H9 (cell line): ENCODE results near the gene MYH9. TPM values are rescaled to one million over a fixed set of nuclear protein-coding genes. Genes with fewer than 3 reads are reported as not detected.
"Not testable (repeated sequence)": the region's sequence is repeated elsewhere in the genome, so short reads cannot be mapped to it uniquely, and the experiment has no call there.

Source experiments
- DNase-seq: peaks from one replicate; pipeline ENCODE4 v3.0.0-alpha.2; 2017
- H2AFZ ChIP-seq: one replicate; pipeline ENCODE4 v1.6.1; 2013; ENCODE audit warnings: mild to moderate bottlenecking, low read length, control low read depth, moderate library complexity
- H2AK5ac ChIP-seq: 2 replicates; pipeline ENCODE4 v1.6.1; 2013; ENCODE audit warnings: low read length, control low read depth, mixed read lengths; ENCODE audit not compliant: insufficient read length
- H2BK120ac ChIP-seq: one replicate; pipeline ENCODE4 v1.6.1; 2013; ENCODE audit warnings: low read depth, mild to moderate bottlenecking, low read length, control low read depth, inconsistent platforms; ENCODE audit not compliant: poor library complexity, severe bottlenecking
- H2BK12ac ChIP-seq: 2 replicates; pipeline ENCODE4 v1.6.1; 2013; ENCODE audit warnings: low read length, control low read depth, mixed read lengths, low read depth; ENCODE audit not compliant: insufficient read length
- H2BK15ac ChIP-seq: 2 replicates; pipeline ENCODE4 v1.6.1; 2013; ENCODE audit warnings: low read depth, low read length, control low read depth
- H2BK20ac ChIP-seq: one replicate; pipeline ENCODE4 v1.6.1; 2013; ENCODE audit warnings: low read depth, mild to moderate bottlenecking, low read length, control low read depth, inconsistent platforms; ENCODE audit not compliant: poor library complexity, severe bottlenecking
- H2BK5ac ChIP-seq: 2 replicates; pipeline ENCODE4 v1.6.1; 2013; ENCODE audit warnings: low read length, control low read depth, mixed read lengths; ENCODE audit not compliant: insufficient read length
- H3K14ac ChIP-seq: 2 replicates; pipeline ENCODE4 v1.6.1; 2013; ENCODE audit warnings: low read length, control low read depth; ENCODE audit not compliant: insufficient read depth
- H3K18ac ChIP-seq: 2 replicates; pipeline ENCODE4 v1.6.1; 2013; ENCODE audit warnings: low read depth, mild to moderate bottlenecking, mixed read lengths, low read length, control low read depth; ENCODE audit not compliant: insufficient read length
- H3K23ac ChIP-seq: 2 replicates; pipeline ENCODE4 v1.6.1; 2013; ENCODE audit warnings: low read length, control low read depth, mixed read lengths, low read depth; ENCODE audit not compliant: insufficient read length
- H3K23me2 ChIP-seq: 2 replicates; pipeline ENCODE4 v1.6.1; 2013; ENCODE audit warnings: low read depth, mild to moderate bottlenecking, mixed read lengths, low read length, control low read depth; ENCODE audit not compliant: insufficient read length, poor library complexity, severe bottlenecking
- H3K27ac ChIP-seq: 2 replicates; pipeline ENCODE4 v1.5.1; 2013; ENCODE audit warnings: low read length, control low read depth, mixed read lengths, low read depth; ENCODE audit not compliant: insufficient read length
- H3K27me3 ChIP-seq: 2 replicates; pipeline ENCODE4 v1.6.1; 2013; ENCODE audit warnings: low read length, control low read depth, inconsistent platforms; ENCODE audit not compliant: insufficient read depth
- H3K4ac ChIP-seq: 2 replicates; pipeline ENCODE4 v1.6.1; 2013; ENCODE audit warnings: low read depth, mild to moderate bottlenecking, control low read depth, inconsistent platforms, low read length, moderate library complexity
- H3K4me1 ChIP-seq: 2 replicates; pipeline ENCODE4 v1.6.1; 2013; ENCODE audit warnings: low read length, control low read depth, inconsistent platforms; ENCODE audit not compliant: insufficient read depth
- H3K4me2 ChIP-seq: 2 replicates; pipeline ENCODE4 v1.6.1; 2013; ENCODE audit warnings: low read length, control low read depth, mixed read lengths; ENCODE audit not compliant: insufficient read length, insufficient read depth
- H3K56ac ChIP-seq: 2 replicates; pipeline ENCODE4 v1.6.1; 2013; ENCODE audit warnings: low read depth, mild to moderate bottlenecking, mixed read lengths, low read length, control low read depth; ENCODE audit not compliant: insufficient read length
- H3K79me1 ChIP-seq: 2 replicates; pipeline ENCODE4 v1.6.1; 2013; ENCODE audit warnings: low read depth, mild to moderate bottlenecking, moderate library complexity, low read length, control low read depth, inconsistent platforms; ENCODE audit not compliant: insufficient read depth, poor library complexity, severe bottlenecking
- H3K79me2 ChIP-seq: 2 replicates; pipeline ENCODE4 v1.6.1; 2013; ENCODE audit warnings: low read length, control low read depth, inconsistent platforms; ENCODE audit not compliant: insufficient read depth
- H3K9ac ChIP-seq: 2 replicates; pipeline ENCODE4 v1.6.1; 2013; ENCODE audit warnings: low read length, control low read depth, mixed read lengths; ENCODE audit not compliant: insufficient read length; ENCODE audit errors: extremely low read depth
- H3K9me3 ChIP-seq: one replicate; pipeline ENCODE4 v1.6.1; 2013; ENCODE audit warnings: low read depth, low read length, inconsistent platforms; ENCODE audit not compliant: control insufficient read depth
- H3T11ph ChIP-seq: one replicate; pipeline ENCODE4 v1.6.1; 2013; ENCODE audit warnings: mild to moderate bottlenecking, low read length, control low read depth, inconsistent platforms
- H4K20me1 ChIP-seq: one replicate; pipeline ENCODE4 v1.6.1; 2013; ENCODE audit not compliant: control insufficient read depth, insufficient read length, insufficient read depth
- H4K5ac ChIP-seq: 2 replicates; pipeline ENCODE4 v1.6.1; 2013; ENCODE audit warnings: low read depth, mild to moderate bottlenecking, mixed read lengths, low read length, control low read depth; ENCODE audit not compliant: insufficient read length
- H4K8ac ChIP-seq: replicated peaks from 2 replicates; pipeline ENCODE4 v1.6.1; 2013; ENCODE audit warnings: low read length, control low read depth, mixed read lengths, low read depth; ENCODE audit not compliant: insufficient read length
- H4K91ac ChIP-seq: 2 replicates; pipeline ENCODE4 v1.6.1; 2013; ENCODE audit warnings: low read depth, mild to moderate bottlenecking, moderate library complexity, mixed read lengths, low read length, control low read depth; ENCODE audit not compliant: insufficient read length
- H3K27ac Mint-ChIP-seq, 3 experiments: 2 replicates in 2 of 3; 3 replicates in 1 of 3; pipeline ENCODE4 v1.8.0; 2020 to 2021; ENCODE audit warnings: mixed read lengths in 3 of 3, mild to moderate bottlenecking in 1 of 3, moderate library complexity in 1 of 3
- H3K27me3 Mint-ChIP-seq: 2 replicates; pipeline ENCODE4 v1.8.0; 2021; ENCODE audit warnings: low read depth, mild to moderate bottlenecking, moderate library complexity, mixed read lengths
- H3K36me3 Mint-ChIP-seq, 3 experiments: 2 replicates in 2 of 3; 3 replicates in 1 of 3; pipeline ENCODE4 v1.8.0; 2020 to 2021; ENCODE audit warnings: low read depth in 3 of 3, mixed read lengths in 3 of 3; ENCODE audit not compliant: insufficient read depth in 1 of 3
- H3K4me1 Mint-ChIP-seq, 2 experiments: 2 replicates each; pipeline ENCODE4 v1.8.0; 2020; ENCODE audit warnings: mixed read lengths in 2 of 2
- H3K4me3 Mint-ChIP-seq, 2 experiments: 2 replicates in 1 of 2; 3 replicates in 1 of 2; pipeline ENCODE4 v1.8.0; 2020 to 2021; ENCODE audit warnings: mild to moderate bottlenecking in 2 of 2, mixed read lengths in 2 of 2, moderate library complexity in 1 of 2
- H3K9me3 Mint-ChIP-seq, 2 experiments: 2 replicates in 1 of 2; 3 replicates in 1 of 2; pipeline ENCODE4 v1.8.0; 2020; ENCODE audit warnings: mild to moderate bottlenecking in 2 of 2, mixed read lengths in 2 of 2, moderate library complexity in 1 of 2
- whole genome bisulfite sequencing: extraction: QIAGEN DNeasy Blood & Tissue Kit; methylation state at CpG from one replicate; pipeline ENCODE4 v1.1.7; 2013; ENCODE audit warnings: missing lambda C conversion rate, low lambda C conversion rate, mixed read lengths; ENCODE audit not compliant: insufficient read length; ENCODE audit errors: extremely low coverage; 5-methylcytosine and 5-hydroxymethylcytosine counted together
- total RNA-seq: library from RNA; stranded (reverse); gene quantifications from 2 replicates; pipeline ENCODE4 v1.2.1, GENCODE V29; 2021

MYH9 gene
- total RNA-seq, 1 experiment from 2014 or later = 266 TPM

- not testable (repeated sequence) for H3K14ac ChIP-seq, H3K9me3 Mint-ChIP-seq, H4K91ac ChIP-seq, H2AFZ ChIP-seq, H4K8ac ChIP-seq, H3K9me3 ChIP-seq, H2BK15ac ChIP-seq, H3K4me1 Mint-ChIP-seq, H3K18ac ChIP-seq, H3K4me1 ChIP-seq, H3K27ac Mint-ChIP-seq, H3K79me1 ChIP-seq, H4K5ac ChIP-seq, H2BK20ac ChIP-seq, H3K27me3 Mint-ChIP-seq, DNase-seq, H3K4me3 Mint-ChIP-seq, H2BK5ac ChIP-seq, H3K23ac ChIP-seq, H3K27me3 ChIP-seq, H3K4me2 ChIP-seq, H2BK12ac ChIP-seq, H3T11ph ChIP-seq, H3K4ac ChIP-seq, H3K79me2 ChIP-seq, H2AK5ac ChIP-seq, H2BK120ac ChIP-seq, H3K56ac ChIP-seq, H3K27ac ChIP-seq, H4K20me1 ChIP-seq, H3K9ac ChIP-seq, H3K23me2 ChIP-seq
- WGBS = no CpG with 5 or more reads among the region's 11 CpGs
- peaks cover 70 to 97% (median 91%) of the 10 kb centered on the region in 3 experiments for H3K36me3 Mint-ChIP-seq
These were observed 97.8 kb downstream of the MYH9 start for GRCh38 chr22:36289948-36290371.
